ENCODE data around the gene PTPRM. TPM values are rescaled to one million over a fixed set of nuclear protein-coding genes. Genes with fewer than 3 reads are reported as not detected.

Gene PTPRM
- total RNA-seq, 1 experiment from 2014 or later, result 14.5 TPM

GRCh38 chr18:8329186-8329771, 762.2 kb downstream of the PTPRM start:
- CTCF ChIA-PET, result no interaction called here
- no peaks in the 10 kb centered on the region for H3K9me2 ChIP-seq (ENCODE audit: insufficient read depth)
- H3K4me2 ChIP-seq (ENCODE audit: low read length), result no peak overlapping the region
- intact Hi-C loops (cut with micrococcal nuclease), result loop anchor here (10.0 kb wide), 2 partner anchors 56 to 244 kb away; no protein-coding TSS in a partner anchor
- no peak overlapping the region for H3K4me3 ChIP-seq (replicated peaks in 1 of 2; ENCODE audit: low read depth in 1 of 2, low read length in 2 of 2)
- DNase-seq (ENCODE audit: low read depth, low spot score) (no peak), ATAC-seq (no peak)
- H3K4me1 ChIP-seq (ENCODE audit: control insufficient read depth in 1 of 2, insufficient read depth in 2 of 2, low read length in 2 of 2), result no peaks in the 10 kb centered on the region; a peak in 1 of 4 replicates
- no peaks in the 10 kb centered on the region for H3K9me3 ChIP-seq (ENCODE audit: control insufficient read depth in 1 of 2, insufficient read depth in 1 of 2, low read depth in 1 of 2, low read length in 2 of 2)
- H4K20me1 ChIP-seq (ENCODE audit: insufficient read depth), result no peaks in the 10 kb centered on the region
- BruUV-seq (replicated peaks), result no TSS peak
- TF ChIP-seq YY1 (IDR thresholded peaks at IDR 0.05; ENCODE audit: extremely low read depth, insufficient replicate concordance, low read depth, low read length) (no peak), EGR1 (IDR thresholded peaks at IDR 0.05; ENCODE audit: low read depth) (no peak), TCF7L2 (IDR thresholded peaks at IDR 0.05; ENCODE audit: borderline replicate concordance, extremely low read depth, insufficient read depth, insufficient read length) (no peak), ZNF274 (IDR thresholded peaks at IDR 0.05; ENCODE audit: low read depth, low read length) (no peak)
- TF ChIP-seq, protein P1, sequence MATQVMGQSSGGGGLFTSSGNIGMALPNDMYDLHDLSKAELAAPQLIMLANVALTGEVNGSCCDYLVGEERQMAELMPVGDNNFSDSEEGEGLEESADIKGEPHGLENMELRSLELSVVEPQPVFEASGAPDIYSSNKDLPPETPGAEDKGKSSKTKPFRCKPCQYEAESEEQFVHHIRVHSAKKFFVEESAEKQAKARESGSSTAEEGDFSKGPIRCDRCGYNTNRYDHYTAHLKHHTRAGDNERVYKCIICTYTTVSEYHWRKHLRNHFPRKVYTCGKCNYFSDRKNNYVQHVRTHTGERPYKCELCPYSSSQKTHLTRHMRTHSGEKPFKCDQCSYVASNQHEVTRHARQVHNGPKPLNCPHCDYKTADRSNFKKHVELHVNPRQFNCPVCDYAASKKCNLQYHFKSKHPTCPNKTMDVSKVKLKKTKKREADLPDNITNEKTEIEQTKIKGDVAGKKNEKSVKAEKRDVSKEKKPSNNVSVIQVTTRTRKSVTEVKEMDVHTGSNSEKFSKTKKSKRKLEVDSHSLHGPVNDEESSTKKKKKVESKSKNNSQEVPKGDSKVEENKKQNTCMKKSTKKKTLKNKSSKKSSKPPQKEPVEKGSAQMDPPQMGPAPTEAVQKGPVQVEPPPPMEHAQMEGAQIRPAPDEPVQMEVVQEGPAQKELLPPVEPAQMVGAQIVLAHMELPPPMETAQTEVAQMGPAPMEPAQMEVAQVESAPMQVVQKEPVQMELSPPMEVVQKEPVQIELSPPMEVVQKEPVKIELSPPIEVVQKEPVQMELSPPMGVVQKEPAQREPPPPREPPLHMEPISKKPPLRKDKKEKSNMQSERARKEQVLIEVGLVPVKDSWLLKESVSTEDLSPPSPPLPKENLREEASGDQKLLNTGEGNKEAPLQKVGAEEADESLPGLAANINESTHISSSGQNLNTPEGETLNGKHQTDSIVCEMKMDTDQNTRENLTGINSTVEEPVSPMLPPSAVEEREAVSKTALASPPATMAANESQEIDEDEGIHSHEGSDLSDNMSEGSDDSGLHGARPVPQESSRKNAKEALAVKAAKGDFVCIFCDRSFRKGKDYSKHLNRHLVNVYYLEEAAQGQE (IDR thresholded peaks at IDR 0.05; ENCODE audit: low read depth), result no peak
- RAD21 ChIA-PET (ENCODE audit: low non-redundant PET in 1 of 2, low total read pairs in 2 of 2, uncharacterized antibody in 2 of 2, unreplicated experiment in 2 of 2), result no interaction called here
- no peak overlapping the region for H3K9ac ChIP-seq (ENCODE audit: low read length)
- no peak overlapping the region for H2AFZ ChIP-seq (ENCODE audit: low read depth, low read length, poor library complexity, severe bottlenecking)
- no peaks in the 10 kb centered on the region; the same call in 1 of the 2 replicates for H3K27me3 ChIP-seq (ENCODE audit: insufficient read depth, low read length)
- H3K36me3 ChIP-seq (ENCODE audit: control insufficient read depth in 1 of 2, insufficient read depth in 2 of 2, low read length in 2 of 2), result no peaks in the 10 kb centered on the region; a peak in 1 of 4 replicates
- H3K27ac ChIP-seq (ENCODE audit: low read depth, low read length), result no peak overlapping the region
- no peaks in the 10 kb centered on the region for H3K79me2 ChIP-seq (ENCODE audit: insufficient read depth, low read length)
- POLR2A ChIA-PET, result no interaction called here

All from HCT116 (cell line).